GM19438 (cell line): Measurements from ENCODE around the gene PANX2.
"Not testable (repeated sequence)": the region's sequence is repeated elsewhere in the genome, so short reads cannot be mapped to it uniquely, and the experiment has no call there.

Experiments
- ATAC-seq: cut with Tn5 transposase; IDR thresholded peaks from one replicate; pipeline ENCODE4 v1.9.1; 2021; ENCODE audit warnings: low read depth; ENCODE audit not compliant: unreplicated experiment

The PANX2 gene

DNA sequence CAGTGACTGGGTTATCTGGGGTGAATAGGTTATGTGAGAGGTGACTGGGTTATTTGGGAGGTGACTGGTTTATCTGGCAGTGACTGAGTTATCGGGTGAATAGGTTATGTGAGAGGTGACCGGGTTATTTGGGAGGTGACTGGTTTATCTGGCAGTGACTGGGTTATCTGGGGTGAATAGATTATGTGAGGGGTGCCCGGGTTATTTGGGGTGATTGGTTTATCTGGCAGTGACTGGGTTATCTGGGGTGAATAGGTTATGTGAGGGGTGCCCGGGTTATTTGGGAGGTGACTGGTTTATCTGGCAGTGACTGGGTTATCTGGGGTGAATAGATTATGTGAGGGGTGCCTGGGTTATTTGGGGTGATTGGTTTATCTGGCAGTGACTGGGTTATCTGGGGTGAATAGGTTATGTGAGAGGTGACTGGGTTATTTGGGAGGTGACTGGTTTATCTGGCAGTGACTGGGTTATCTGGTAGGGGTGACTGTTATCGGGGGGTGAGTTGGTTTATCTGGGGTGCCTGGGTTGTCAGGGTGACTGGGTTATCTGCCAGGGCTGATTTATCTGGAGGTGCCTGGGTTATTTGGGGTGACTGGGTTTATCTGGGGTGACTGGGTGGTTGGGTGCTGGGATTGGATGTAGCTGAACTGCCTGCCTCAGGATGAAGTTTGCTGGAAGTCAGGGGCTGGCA is 1.9 kb upstream of the PANX2 start:
- not testable (repeated sequence) for ATAC-seq

DNA sequence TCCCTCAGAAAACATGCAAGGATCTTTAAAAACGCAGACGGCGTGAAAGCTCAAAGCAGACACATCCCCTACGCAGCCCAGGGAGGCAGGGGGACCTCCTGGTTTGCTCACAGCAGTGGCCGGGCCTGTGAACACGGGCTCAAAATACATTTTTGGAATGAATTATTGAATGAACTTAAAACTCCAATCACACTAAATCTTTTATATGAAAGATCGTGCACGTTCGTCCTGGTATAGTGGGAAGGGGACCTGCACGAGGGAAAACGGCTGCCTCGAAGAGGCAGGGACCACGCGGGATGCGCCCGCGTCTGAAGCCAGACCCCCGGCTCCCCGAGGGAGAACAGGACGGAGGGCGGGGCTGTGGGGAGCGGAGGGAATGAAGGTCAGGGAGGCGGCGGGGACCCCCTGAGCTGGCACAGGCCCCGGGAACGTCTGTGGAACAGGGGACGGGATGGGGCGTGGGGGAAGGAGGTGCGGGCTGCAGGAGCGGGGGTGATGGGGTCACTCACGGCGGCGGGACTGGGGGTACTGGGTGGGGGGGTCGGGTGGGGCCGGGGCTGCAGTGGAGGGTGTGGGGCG is 1.3 kb upstream of the PANX2 start:
- ATAC-seq = no peak

DNA sequence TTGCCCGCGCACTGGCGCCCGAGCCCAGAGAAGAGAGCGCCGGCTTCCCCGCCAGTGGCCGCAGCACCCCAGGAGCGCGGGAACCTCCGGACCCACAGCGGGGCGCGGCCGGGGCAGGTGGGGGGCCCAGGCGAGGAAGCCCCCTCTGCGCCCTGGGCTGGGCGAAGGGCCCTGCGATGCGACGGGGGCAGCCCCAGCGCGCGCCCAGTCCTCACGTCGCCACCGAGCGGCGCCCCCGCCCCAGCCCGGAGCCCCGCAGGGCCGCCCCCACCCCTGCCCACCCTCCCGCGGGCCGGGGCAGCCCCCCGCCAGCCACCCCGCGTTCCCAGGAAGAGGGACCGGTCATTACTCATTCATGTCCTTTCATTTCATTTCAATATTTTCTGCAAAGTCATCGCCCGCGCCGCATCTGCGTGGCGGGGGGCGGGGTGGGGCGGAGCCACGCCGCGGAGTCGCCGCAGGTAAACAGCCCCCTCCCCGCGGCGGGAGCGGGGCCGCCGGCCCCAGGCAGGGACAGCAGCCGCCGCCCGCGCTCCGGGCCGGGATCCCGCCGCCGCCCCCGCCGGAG is 673 bp upstream of the PANX2 start:
- no peak for ATAC-seq

DNA sequence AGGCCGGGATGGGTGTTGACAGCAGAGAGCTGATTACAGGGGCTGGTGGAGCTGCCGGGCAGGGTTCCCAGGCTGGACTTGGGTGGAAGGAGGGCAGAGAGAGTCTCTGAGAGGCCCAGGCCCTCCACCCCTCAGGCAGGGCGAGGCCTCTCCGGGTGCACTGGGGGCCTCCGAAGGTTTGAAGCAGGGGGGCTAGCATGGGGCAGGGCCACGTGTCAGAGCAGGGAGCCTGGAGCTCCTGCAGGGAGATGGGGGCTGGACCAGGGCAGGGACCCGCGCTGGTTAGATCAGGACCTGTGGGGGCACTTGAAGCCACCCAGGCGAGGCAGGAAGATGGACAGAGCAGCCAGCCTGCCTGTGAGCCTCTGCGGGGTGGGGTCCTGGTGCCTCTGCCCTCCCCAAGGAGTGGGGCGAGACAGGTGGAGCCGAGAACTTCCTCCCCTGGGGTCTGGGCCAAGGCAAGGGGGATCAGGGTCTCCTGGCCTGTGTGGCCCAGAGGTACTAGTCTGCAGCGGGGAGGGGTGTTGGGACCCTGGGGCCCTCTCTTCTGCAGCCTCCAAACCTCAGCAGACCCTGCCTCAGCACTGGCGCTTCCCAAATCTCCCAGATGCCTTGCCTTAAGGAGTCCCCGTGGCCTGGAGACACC is 911 bp downstream of the PANX2 start:
- no peak for ATAC-seq

DNA sequence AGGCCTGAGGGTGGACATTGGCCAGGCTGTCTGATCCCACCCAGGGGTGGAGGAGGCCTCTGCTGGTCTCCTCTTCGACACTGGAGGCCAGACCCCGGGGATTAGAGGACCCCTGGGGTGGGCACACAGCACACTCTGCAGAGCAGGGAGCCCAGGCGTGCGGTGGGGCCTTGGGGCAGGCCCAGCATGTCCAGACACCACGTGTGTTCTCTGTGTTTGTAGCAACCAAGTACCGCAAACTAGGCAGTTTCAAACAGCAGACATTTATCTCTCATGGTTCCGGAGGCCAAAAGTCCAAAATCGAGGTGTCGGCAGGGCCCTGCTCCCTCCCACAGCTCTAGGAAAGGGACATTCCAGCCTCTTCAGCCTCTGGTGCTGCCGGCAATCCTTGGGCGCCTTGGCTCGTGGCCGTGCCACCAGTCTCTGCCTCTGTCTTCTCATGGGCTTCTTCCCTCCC is 1.5 kb downstream of the PANX2 start:
- ATAC-seq = no peak

DNA sequence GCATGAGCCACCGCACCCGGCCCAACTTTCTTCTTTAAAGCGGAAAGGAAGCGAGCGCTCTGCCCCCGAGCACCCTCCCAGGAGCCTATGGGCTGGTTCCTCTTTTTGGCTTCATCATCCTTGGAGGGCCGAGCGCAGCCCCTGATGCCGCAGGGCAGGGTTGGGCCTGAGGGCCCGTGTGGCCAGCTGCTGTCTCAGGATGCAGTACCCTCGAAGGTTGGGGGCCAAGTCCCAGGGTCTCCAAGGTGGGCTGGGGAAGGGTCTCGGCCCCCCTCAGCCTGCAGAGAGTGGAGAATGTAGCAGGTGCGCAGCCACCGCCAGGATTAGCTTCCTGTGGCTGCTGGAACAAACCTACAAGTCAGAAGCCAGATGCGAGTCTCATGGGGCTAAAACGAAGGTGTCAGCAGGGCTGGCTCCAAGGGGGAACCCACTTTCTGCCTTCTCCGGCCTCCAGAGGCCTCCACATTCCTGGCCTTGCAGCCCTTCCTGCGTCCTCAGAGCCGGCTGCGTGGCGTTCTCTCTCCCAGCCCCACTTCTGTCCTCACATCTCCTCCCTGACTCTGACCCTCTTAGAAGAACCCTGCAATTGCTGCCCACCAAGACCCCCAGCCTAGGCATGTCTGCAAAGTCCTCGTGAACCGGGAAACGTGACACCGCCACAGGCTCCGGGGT is 2.9 kb downstream of the PANX2 start:
- ATAC-seq = no peak

- ATAC-seq = no peak
These were observed 3.4 kb downstream of the PANX2 start for GRCh38 chr22:50173983-50174355.

GRCh38 chr22:50174382-50175190 is 4.1 kb downstream of the PANX2 start:
- ATAC-seq = no peak

GRCh38 chr22:50175191-50175461 is 4.6 kb downstream of the PANX2 start:
- ATAC-seq = no peak

DNA sequence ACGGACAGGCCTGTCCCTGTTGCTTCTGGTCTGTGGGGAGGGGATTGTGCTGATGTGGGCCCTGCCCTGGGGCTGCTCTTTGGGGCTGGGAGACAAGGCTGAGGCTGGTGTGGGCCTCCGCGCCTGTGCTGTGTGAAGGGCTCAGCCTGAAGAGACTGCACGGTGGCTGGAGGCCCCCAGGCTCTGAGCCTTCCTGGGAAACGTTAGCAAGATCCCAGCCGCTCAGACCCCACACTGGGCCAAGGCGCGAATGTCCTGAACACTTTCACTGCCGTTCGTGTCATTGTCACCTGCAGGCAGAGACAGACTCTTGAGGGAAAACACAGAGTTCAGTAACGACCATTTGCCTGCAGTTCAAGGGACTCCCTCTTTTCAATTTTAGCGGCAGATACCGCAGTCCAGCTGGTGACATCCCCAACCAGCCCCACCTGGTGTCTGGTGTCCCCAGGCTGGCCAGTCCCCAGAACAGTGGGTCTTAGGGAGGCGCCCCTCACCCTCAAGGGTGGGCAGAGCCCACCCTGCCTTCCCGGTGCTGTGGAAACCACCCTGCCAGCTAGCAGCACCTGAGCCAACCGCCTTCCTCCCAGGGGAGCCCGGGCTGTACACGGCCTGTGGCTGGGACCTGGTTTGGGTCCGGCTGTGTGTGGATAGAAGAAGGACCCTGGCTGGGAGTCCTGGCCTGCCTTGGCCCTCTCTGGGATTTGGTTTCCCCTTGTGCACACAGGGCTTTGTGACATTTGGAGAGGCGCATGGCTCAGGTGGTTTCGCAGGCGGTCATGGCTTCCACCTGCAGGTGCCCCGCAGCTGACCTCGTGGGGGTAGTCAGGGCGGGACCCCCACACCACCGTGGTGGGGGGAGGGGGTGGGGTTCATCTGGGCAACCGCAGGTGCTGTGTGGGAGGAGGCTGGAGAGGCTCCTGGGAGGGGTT is 5.7 kb downstream of the PANX2 start:
- ATAC-seq = no peak

- no peak for ATAC-seq
These were observed 6.5 kb downstream of the PANX2 start for GRCh38 chr22:50176850-50177536.

DNA sequence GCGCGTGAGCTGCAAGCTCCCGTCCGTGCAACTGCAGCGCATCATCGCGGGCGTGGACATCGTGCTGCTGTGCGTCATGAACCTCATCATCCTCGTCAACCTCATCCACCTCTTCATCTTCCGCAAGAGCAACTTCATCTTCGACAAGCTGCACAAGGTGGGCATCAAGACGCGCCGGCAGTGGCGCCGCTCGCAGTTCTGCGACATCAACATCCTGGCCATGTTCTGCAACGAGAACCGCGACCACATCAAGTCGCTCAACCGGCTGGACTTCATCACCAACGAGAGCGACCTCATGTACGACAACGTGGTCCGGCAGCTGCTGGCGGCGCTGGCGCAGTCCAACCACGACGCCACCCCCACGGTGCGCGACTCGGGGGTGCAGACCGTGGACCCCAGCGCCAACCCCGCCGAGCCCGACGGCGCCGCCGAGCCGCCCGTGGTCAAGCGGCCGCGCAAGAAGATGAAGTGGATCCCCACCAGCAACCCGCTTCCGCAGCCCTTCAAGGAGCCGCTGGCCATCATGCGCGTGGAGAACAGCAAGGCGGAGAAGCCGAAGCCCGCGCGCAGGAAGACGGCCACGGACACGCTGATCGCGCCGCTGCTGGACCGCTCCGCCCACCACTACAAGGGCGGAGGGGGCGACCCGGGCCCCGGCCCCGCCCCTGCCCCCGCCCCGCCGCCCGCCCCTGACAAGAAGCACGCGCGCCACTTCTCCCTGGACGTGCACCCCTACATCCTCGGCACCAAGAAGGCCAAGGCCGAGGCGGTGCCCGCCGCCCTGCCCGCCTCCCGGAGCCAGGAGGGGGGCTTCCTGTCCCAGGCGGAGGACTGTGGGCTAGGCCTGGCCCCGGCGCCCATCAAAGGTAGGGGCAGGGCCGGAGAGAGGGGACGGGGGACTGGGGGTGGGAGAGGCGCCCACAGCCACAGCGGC is 7.3 kb downstream of the PANX2 start:
- no peak for ATAC-seq

DNA sequence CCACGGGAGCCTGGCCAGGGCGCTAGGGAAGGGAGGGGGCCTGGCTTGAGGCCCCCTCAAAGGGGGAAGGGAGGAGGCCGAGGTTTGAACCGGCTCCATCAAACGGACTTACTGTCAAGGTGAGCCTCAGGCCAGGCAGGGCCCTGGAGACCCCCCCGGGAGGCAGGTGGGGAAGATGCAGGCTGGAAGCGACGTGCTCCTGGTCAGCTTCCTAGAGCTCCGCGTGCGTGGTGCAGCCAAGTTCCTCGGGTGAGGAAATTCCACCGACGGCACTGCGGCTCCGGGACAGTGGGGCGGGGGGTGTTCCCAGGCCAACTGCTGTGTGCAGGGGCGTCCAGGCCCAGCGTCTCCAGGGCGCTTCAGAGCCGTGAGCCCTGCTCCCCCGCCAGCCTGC is 7.9 kb downstream of the PANX2 start:
- ATAC-seq = no peak

DNA sequence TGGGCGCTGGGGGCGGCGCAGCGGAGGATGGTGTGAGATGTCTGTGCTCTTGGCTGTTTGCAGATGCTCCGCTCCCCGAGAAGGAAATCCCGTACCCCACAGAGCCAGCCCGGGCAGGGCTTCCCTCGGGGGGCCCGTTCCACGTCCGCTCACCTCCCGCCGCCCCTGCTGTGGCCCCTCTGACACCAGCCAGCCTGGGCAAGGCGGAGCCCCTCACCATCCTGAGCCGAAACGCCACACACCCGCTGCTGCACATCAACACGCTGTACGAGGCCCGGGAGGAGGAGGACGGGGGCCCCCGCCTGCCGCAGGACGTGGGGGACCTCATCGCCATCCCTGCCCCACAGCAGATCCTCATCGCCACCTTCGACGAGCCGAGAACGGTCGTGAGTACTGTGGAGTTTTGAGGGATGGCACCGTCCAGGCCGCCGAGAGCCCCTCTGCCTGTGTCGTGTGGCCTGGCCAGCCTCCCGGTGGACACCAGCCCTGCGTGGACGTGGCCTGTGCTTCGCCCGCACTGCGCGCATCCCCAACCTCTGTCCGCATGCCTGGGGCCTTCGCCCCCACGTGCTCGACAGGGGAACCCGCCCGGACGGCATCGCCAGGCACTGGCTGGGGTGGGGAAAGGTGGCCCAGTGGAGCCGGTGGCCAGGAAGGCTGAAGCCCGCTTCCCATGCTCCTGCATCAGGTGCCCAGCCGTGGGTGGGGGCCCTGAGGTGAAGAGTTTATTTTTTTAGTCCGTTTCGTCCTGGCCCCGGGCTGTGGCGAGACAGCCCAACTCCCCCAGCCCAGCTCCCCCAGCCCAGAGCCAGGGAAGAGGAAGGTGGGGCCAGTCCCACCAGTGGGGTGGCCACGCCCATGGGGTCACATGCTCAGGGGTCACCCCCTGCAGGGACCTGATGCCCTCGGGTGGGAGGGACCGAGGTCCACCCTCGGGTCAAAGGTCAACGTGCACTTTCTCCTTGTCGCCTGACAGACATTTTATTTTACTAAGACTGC is 8.6 kb downstream of the PANX2 start:
- no peak for ATAC-seq

DNA sequence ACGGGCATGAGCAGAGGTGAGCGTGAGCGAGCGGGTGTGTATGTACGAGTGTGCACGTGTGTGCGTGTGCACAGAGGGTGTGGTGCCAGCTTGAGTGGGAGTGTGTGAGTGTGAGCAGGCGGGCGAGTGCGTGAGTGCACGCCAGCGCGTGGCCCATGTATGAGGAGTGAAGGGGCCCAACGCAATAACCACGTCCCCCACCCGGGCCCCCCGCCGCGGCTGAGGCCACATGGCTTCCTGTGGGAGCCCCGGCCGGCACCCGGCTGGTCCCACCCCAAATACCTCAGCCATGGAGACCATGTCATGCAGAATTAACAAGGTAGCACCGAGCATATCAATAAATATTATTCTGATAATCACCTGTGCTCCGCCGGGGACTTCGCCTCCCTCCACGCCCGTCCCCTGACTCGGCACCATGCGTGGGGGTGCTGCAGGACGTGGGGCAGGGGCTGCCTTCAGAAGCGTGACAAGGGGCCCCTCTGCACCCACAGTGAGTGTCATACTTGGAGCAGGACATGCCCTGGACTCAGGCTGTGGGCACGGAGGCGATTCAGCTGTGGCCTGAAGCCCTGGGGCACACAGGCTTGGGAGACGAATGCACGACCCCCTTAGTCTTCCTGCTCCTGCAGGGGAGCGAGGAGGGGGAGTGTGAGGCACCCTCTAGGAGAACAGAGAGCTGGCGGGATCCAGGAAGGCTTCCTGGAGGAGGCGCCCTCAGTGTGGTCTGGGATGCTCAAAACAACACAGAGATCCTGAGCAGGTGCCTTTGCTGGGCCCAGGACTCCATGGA is 9.6 kb downstream of the PANX2 start:
- no peak for ATAC-seq
